OCI-LY7 (cell line): ENCODE measurements around the gene CARM1. TPM values are rescaled to one million over a fixed set of nuclear protein-coding genes. Genes with fewer than 3 reads are reported as not detected.

Source experiments
- BruUV-seq: library from RNA; stranded (reverse); fragments of 400-500 nt; replicated peaks from 2 replicates; lab custom pipeline; 2021; lab: Mats Ljungman, UMichigan
- CTCF ChIA-PET: fragments of 300-600 bp; sonication (Branson Sonifier 250); formaldehyde crosslinking; loops from one replicate; lab custom pipeline; 2022; ENCODE audit warnings: antibody characterized with exemption; ENCODE audit not compliant: unreplicated experiment; lab: Charles Lee
- POLR2A ChIA-PET: fragments of 300-600 bp; sonication (Branson Sonifier 250); formaldehyde crosslinking; loops from one replicate; lab custom pipeline; 2022; ENCODE audit warnings: antibody characterized with exemption; lab: Charles Lee
- DNase-seq: peaks from one replicate; pipeline ENCODE4 v3.0.0-alpha.2; 2015; ENCODE audit warnings: low spot score
- H2AFZ ChIP-seq: fragments of 200-600 bp; sonication (generic), shearing (Covaris generic); 2 replicates; pipeline ENCODE4 v1.6.1; 2014; ENCODE audit warnings: mild to moderate bottlenecking, antibody characterized with exemption, low read length, moderate library complexity
- H3K27ac ChIP-seq: fragments of 200-600 bp; sonication (generic); 2 replicates; pipeline ENCODE4 v1.5.1; 2014; ENCODE audit warnings: mixed run types, low read depth, mild to moderate bottlenecking, moderate library complexity, low read length, inconsistent platforms; ENCODE audit not compliant: poor library complexity, severe bottlenecking
- H3K36me3 ChIP-seq: fragments of 200-600 bp; sonication (generic); 2 replicates; pipeline ENCODE4 v1.6.1; 2014; ENCODE audit warnings: mild to moderate bottlenecking, antibody characterized with exemption, low read length, moderate library complexity, mixed read lengths; ENCODE audit not compliant: insufficient read depth
- H3K4me1 ChIP-seq: fragments of 200-600 bp; sonication (generic); 2 replicates; pipeline ENCODE4 v1.5.1; 2014; ENCODE audit warnings: mild to moderate bottlenecking, low read length; ENCODE audit not compliant: insufficient read depth, poor library complexity, severe bottlenecking
- H3K4me2 ChIP-seq: fragments of 200-600 bp; sonication (generic); 2 replicates; pipeline ENCODE4 v1.6.1; 2014; ENCODE audit warnings: mild to moderate bottlenecking, low read length
- H3K4me3 ChIP-seq: fragments of 200-600 bp; sonication (generic); 2 replicates; pipeline ENCODE4 v1.5.1; 2014; ENCODE audit warnings: mild to moderate bottlenecking, low read depth, low read length; ENCODE audit not compliant: poor library complexity, severe bottlenecking
- H3K79me2 ChIP-seq: fragments of 200-600 bp; sonication (generic); 2 replicates; pipeline ENCODE4 v1.6.1; 2016; ENCODE audit warnings: low read depth, mild to moderate bottlenecking, low read length, moderate library complexity, mixed read lengths; ENCODE audit not compliant: insufficient read depth
- H3K9me2 ChIP-seq: fragments of 200-600 bp; sonication (generic); 2 replicates; pipeline ENCODE4 v1.6.1; 2016; ENCODE audit warnings: mild to moderate bottlenecking, low read length, mixed read lengths; ENCODE audit not compliant: insufficient read depth
- H3K9me3 ChIP-seq: fragments of 200-600 bp; sonication (generic); 2 replicates; pipeline ENCODE4 v1.6.1; 2014; ENCODE audit warnings: mild to moderate bottlenecking, mixed run types, low read length, mixed read lengths
- H4K20me1 ChIP-seq: fragments of 200-600 bp; sonication (generic); 2 replicates; pipeline ENCODE4 v1.6.1; 2014; ENCODE audit warnings: mild to moderate bottlenecking, antibody characterized with exemption, low read length, moderate library complexity, mixed read lengths; ENCODE audit not compliant: insufficient read depth
- CTCF ChIP-seq: fragments of 200-600 bp; sonication (generic); conservative IDR thresholded peaks from 2 replicates; pipeline ENCODE4 v1.5.1; 2014; ENCODE audit warnings: mild to moderate bottlenecking, antibody characterized with exemption, low read length, moderate library complexity, mixed read lengths
- EZH2phosphoT487 ChIP-seq: fragments of 200-600 bp; sonication (generic); IDR thresholded peaks from 2 replicates; pipeline ENCODE4 v1.6.1; 2018; ENCODE audit warnings: low read depth, borderline replicate concordance, mild to moderate bottlenecking, mixed run types, antibody characterized with exemption, low read length, moderate library complexity, mixed read lengths
- intact Hi-C: fragments of 100-400 bp; cut with micrococcal nuclease; formaldehyde crosslinking; loops from one replicate; pipeline ENCODE4 v1.10.0; 2022; ENCODE audit not compliant: unreplicated experiment
- total RNA-seq, 2 experiments: library from RNA; depleted of rRNA in 1 of 2; stranded (reverse); fragments of >200 nt in 1 of 2; shearing (Covaris generic) in 1 of 2; gene quantifications; 2 replicates each; pipeline ENCODE4 v1.2.3, GENCODE V29; 2014 to 2022

The CARM1 gene
- total RNA-seq, 2 experiments from 2014 or later, result 41.2 to 107 TPM

GRCh38 chr19:10919352-10920287, 48.3 kb downstream of the CARM1 start:
- ChIA-PET CTCF (no interaction called here), POLR2A (no interaction called here)
- no peaks in the 10 kb centered on the region for H3K9me2 ChIP-seq
- H3K4me3 ChIP-seq, result no peak overlapping the region
- intact Hi-C loops, result no loop called here
- no peak overlapping the region for H3K27ac ChIP-seq
- no peak for TF ChIP-seq EZH2phosphoT487
- no peak for TF ChIP-seq CTCF
- H2AFZ ChIP-seq, result no peak overlapping the region
- H3K4me2 ChIP-seq, result no peak overlapping the region
- H3K79me2 ChIP-seq, result no peaks in the 10 kb centered on the region
- H3K36me3 ChIP-seq, result peaks cover 81% of the 10 kb centered on the region
- H3K9me3 ChIP-seq, result no peaks in the 10 kb centered on the region
- H4K20me1 ChIP-seq, result no peaks in the 10 kb centered on the region
- H3K4me1 ChIP-seq, result peaks cover 3% of the 10 kb centered on the region
- DNase-seq, result no peak
- BruUV-seq, result no TSS peak

- CTCF ChIA-PET, result no interaction called here
These were observed 48.9 kb downstream of the CARM1 start for GRCh38 chr19:10920288-10920655.

More at GRCh38 chr19:10920288-10920655, 48.9 kb downstream of the CARM1 start:
- DNase-seq, result no peak
- POLR2A ChIA-PET, result no interaction called here
- H3K4me3 ChIP-seq, result no peak overlapping the region
- TF ChIP-seq CTCF (no peak), EZH2phosphoT487 (no peak)
- H3K36me3 ChIP-seq, result peaks cover 80% of the 10 kb centered on the region
- H2AFZ ChIP-seq, result no peak overlapping the region
- no peaks in the 10 kb centered on the region for H3K9me2 ChIP-seq
- intact Hi-C loops, result no loop called here
- no peaks in the 10 kb centered on the region for H3K79me2 ChIP-seq
- BruUV-seq, result no TSS peak
- H4K20me1 ChIP-seq, result no peaks in the 10 kb centered on the region
- H3K4me2 ChIP-seq, result no peak overlapping the region
- H3K4me1 ChIP-seq, result peaks cover 3% of the 10 kb centered on the region
- H3K9me3 ChIP-seq, result no peaks in the 10 kb centered on the region
- H3K27ac ChIP-seq, result no peak overlapping the region
